ENCODE data around the gene CTNNA2.

Gene CTNNA2

DNA sequence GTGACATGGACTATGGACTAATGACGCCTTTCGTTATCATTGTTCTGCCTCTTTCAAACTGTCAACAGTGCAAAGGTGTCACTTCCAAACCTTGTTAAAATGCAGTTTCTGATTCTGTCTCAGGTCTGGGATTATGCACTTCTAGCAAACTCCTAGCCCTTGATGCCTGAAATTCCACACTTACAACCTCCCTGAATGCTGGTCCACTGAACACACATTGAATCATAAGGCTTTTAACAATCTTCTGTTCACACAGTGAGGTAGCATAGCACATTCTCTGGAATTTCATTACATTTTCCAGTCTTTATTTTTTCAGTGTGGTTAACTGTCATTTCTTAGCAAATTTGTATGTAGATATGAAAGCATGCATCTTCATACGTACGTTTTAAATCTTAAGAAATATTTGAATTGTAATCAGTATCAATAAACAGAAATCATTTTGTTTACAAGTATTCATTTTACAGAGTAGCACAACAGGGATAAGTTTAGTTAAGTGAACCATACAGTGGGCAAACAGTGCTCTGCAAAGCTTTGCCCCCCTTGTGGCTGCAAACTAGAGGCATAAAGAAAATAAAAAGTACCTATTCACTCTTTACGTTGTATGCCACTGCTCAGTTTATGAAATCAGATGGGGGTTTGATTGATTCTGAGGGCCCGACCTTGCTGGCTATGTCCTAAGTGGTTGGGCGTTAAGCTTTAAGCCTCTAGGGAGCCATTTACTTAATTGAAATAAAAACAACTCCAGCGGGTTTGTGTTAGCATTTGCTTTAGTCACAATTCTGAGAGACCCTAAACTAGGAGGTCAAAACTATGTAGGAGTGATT, 540.9 kb downstream of the CTNNA2 start:
- no peak overlapping the region for H3K4me3 ChIP-seq (ENCODE audit: low read depth, low read length)
- TF ChIP-seq, protein P1, sequence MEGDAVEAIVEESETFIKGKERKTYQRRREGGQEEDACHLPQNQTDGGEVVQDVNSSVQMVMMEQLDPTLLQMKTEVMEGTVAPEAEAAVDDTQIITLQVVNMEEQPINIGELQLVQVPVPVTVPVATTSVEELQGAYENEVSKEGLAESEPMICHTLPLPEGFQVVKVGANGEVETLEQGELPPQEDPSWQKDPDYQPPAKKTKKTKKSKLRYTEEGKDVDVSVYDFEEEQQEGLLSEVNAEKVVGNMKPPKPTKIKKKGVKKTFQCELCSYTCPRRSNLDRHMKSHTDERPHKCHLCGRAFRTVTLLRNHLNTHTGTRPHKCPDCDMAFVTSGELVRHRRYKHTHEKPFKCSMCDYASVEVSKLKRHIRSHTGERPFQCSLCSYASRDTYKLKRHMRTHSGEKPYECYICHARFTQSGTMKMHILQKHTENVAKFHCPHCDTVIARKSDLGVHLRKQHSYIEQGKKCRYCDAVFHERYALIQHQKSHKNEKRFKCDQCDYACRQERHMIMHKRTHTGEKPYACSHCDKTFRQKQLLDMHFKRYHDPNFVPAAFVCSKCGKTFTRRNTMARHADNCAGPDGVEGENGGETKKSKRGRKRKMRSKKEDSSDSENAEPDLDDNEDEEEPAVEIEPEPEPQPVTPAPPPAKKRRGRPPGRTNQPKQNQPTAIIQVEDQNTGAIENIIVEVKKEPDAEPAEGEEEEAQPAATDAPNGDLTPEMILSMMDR (IDR thresholded peaks at IDR 0.05; ENCODE audit: borderline replicate concordance, insufficient read depth, low read depth, low read length) = no peak

DNA sequence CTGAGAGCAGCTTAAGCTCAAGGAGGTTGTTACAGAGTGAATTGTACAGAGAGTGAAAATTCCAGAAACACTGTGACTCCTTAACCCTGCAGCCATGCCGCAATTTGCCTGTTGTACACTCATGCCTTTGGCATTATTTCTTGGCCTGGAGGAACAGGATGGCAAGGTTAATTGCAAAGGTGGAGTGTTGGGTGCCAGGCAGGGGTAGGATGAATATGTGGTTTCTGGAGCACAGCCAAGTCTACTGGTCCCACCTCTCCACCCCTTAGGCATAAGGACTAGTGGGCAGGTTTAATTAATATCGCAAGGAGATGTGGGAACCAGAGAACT, 541.5 kb downstream of the CTNNA2 start:
- no peak overlapping the region for H3K4me3 ChIP-seq (ENCODE audit: low read depth, low read length)
- TF ChIP-seq, protein P1 (IDR thresholded peaks at IDR 0.05; ENCODE audit: borderline replicate concordance, insufficient read depth, low read depth, low read length) = no peak

DNA sequence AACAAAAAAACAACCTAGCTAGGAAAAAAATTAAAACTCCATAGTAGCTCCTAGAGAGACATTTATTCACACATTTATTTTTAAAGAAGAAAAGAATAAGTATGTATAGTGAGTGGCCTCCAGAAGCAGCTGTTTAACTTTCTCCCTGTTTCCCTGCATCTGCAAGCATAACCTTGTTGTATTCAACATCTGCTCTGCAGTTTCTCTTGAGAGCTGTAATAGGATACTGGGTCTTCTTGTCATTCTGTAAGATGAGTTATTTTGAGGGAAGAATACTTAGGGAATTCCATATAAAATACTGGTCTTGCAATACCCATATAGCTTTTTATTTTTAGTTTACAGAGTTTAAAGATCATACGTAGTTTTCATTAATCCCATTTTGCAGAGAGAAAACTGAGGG, 545.1 kb downstream of the CTNNA2 start:
- TF ChIP-seq, protein P1 (IDR thresholded peaks at IDR 0.05; ENCODE audit: borderline replicate concordance, insufficient read depth, low read depth, low read length) = no peak

DNA sequence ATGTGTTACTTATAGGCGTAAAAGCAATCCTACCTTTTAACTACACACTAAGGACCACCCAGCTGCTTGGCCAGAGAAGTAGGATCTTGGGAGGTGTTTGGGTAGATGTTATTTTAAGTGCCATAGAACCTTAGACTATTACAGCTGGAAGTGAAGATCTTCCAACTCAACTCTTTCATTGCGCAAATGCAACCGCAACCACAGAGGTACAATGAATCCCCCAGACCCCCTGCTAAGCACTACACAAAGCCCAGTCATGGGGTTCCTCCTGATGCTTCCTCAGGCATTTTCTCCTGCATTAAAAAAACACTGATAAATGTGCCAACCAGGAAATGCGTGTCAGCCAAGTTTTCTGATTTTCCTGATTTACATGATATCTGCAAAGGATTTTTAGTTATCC, 545.7 kb downstream of the CTNNA2 start:
- H3K4me3 ChIP-seq (ENCODE audit: low read depth, low read length) = no peak overlapping the region
- TF ChIP-seq, protein P1 (IDR thresholded peaks at IDR 0.05; ENCODE audit: borderline replicate concordance, insufficient read depth, low read depth, low read length) = no peak

More for the DNA sequence above, 545.1 kb downstream of the CTNNA2 start:
- no peak overlapping the region for H3K4me3 ChIP-seq (ENCODE audit: low read depth, low read length)

DNA sequence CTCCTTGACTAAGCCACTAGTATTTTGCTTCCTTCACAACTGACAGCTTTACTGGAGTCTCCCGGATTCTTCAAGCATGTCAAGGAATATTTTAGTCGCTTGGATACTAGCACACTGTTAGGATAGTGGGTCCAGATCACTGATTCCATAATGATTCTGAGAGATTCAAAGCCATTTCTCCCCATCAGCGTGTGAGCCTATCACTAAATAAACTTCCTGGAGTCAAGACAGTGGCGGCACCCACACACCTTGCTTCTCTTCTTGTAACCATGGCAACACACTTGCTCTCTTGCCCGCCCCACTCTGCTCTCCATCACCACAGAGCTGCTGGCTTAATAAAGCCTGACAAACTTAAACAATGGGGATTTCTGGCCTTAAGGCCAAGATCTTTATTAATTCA, 546.6 kb downstream of the CTNNA2 start:
- TF ChIP-seq, protein P1 (IDR thresholded peaks at IDR 0.05; ENCODE audit: borderline replicate concordance, insufficient read depth, low read depth, low read length) = no peak
- H3K4me3 ChIP-seq (ENCODE audit: low read depth, low read length) = no peak overlapping the region

DNA sequence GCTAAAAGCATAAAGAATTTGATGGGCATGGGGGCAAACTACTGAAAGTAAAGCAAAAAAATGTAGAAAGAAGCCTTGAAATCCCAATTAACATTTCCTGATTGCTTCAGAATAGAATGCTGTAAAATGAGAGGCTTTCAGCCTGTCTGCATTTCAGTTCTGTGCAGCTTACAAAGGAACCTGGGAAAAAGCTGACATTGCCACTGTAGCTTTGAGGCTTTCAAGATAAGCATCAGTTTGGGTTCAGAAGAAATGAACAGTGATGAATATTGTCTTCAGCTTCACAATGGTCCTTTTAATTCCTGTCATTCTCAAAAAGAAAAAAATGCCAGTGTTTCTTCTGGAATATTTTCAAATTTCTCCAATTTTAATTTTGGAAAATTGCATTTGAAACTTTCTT, 549.0 kb downstream of the CTNNA2 start:
- no peak overlapping the region for H3K4me3 ChIP-seq (ENCODE audit: low read depth, low read length)
- TF ChIP-seq, protein P1 (IDR thresholded peaks at IDR 0.05; ENCODE audit: borderline replicate concordance, insufficient read depth, low read depth, low read length) = no peak

DNA sequence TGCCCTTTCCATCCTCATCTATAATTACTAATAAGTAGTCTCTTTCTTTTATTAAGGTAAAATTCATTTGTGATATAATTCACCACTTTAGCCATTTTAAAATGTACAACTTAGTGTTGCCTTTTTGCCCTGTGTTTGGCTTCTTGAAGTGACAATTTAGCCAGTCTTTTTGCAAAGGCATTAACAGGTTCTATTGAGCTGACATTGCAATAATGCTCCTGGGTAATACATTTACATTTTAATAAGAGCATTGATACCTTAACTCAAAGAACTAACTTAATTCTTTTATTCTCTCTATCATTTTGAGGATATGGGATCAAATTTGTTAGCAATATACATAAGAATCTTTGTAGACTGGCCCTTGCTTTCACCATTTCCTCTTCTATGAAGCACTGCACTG, 549.4 kb downstream of the CTNNA2 start:
- TF ChIP-seq, protein P1 (IDR thresholded peaks at IDR 0.05; ENCODE audit: borderline replicate concordance, insufficient read depth, low read depth, low read length) = no peak
- no peak overlapping the region for H3K4me3 ChIP-seq (ENCODE audit: low read depth, low read length)
